GM18868 (cell line): ENCODE measurements around the gene AHNAK.
A peak's percentile ranks its signal among the peaks of the same experiment; 100 is the strongest.
"Not testable (repeated sequence)": the region's sequence is repeated elsewhere in the genome, so short reads cannot be mapped to it uniquely, and the experiment has no call there.

ENCODE experiments used
- ATAC-seq: cut with Tn5 transposase; IDR thresholded peaks from one replicate; pipeline ENCODE4 v1.9.1; 2021; ENCODE audit warnings: mild to moderate bottlenecking, moderate library complexity; ENCODE audit not compliant: unreplicated experiment

The AHNAK gene

DNA sequence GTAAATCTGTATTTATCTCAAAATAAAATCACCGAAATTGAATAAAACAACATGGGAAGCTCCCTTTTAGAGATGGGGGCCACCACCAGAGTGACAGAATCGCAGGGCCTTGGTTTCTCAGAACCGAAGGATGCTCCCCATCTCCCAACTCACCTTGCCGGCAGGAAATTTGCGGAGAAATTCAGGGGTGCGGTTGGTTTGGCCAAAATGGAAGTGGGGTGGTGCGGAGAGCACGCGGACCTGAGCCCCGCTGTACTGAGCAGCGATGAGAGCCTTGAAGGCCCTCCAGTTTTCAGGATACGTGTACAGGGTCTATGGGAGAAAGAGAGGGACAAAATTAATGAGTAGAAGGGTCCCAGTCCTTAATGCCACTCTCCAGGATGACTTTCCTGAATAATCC, 25.8 kb upstream of the AHNAK start:
- no peak for ATAC-seq

DNA sequence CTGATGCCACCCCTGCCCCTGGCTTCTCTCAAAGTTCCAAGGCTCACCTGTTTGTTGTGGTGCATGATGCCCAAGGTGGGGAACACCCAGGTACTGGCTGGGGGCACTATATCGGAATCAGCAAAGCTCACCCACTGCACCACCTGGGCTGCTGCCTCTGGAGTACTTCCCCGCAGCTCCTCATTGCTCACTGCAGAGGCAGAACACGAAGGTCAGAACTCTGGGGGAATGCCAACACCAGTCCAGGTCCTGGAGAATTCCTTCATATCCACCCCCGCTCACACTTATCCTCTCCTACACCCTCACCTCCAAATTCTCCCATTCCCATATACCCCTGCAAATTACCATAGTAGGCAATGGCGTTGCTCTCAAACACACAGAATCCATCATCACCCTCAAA, 24.9 kb upstream of the AHNAK start:
- ATAC-seq: not testable (repeated sequence)

DNA sequence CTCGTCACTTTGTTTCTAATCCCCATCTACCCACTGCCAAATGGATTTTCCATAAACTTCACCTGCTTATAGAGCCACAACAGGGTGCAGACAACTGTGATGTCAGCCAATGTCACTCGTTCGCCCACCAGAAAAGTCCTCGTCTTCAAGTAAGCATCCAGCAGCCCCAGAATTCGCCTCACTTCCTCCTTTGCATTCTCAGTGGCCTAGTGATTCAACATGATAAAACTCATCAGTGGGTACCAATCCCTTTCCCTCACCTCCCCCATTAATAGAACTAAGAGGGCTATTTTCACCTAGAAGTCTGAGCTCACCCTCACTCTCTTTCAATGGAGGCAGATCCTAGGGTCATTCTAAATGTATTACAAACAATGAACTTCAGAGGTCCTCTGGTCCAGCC, 24.3 kb upstream of the AHNAK start:
- not testable (repeated sequence) for ATAC-seq

DNA sequence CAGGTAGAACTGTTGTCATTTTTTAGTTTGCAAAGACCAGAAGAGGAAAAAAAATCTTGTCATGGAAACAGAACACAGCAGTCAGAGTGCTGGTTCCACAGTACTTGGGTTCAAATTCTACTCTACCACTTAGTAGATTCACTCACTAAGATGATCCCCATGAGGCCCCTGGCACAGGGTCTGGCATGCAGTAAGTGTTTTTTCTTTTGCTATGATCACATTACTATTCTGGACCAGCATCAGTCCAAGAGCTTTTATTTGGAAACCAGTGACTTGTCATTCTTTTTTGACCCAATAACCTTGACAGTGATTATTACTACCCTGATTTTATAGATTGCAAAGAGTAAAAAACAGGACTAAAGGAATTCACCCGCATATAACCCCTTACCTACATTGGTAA, 23.0 kb upstream of the AHNAK start:
- ATAC-seq: no peak

DNA sequence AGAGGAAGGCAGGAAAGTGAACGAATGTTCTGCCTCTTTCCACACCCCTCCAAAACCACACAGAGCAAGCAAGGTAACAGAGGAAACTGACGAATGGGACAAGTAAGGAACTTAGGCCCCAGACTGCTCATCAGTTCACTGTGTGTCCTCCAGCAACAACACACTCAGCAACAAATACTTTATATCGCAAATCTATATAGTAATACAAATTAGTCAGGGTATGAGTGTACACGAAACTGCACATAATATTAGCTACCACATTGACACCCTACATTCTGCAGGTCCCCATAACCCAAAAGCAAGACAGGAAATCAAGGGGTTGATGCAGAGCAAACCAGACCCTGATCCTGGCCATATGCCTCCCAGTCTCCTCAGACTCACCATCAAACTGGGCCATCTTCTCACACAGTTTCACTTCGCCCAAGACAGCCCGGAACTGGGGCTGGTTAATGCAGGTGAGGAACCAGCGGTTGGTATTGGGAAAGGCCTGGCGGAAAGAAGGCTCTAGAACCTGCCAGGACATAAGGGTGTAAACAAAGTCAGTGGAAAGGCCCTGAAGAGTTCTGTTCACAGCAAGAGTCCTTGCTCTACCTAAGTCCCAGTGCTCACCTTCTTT, 20.5 kb upstream of the AHNAK start:
- ATAC-seq: no peak

DNA sequence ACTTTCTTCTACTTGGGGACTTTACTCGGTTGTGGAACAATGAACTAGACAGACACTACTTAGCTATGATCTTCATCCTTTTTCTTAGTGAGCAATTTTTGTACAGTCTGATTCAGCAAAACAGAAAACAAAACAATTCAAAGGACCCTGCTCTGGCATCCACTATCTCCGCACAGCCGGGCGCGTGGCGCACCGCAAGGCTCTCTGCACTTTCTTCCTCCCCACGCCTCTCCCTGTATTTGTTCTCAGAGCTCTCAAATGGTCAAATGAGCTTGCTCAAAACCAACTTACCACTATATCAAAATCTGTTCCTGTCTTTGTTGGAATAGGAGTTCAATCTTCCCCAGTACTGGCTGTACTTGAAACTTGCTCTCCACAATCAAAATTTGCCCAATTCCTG, 19.6 kb upstream of the AHNAK start:
- no peak for ATAC-seq

DNA sequence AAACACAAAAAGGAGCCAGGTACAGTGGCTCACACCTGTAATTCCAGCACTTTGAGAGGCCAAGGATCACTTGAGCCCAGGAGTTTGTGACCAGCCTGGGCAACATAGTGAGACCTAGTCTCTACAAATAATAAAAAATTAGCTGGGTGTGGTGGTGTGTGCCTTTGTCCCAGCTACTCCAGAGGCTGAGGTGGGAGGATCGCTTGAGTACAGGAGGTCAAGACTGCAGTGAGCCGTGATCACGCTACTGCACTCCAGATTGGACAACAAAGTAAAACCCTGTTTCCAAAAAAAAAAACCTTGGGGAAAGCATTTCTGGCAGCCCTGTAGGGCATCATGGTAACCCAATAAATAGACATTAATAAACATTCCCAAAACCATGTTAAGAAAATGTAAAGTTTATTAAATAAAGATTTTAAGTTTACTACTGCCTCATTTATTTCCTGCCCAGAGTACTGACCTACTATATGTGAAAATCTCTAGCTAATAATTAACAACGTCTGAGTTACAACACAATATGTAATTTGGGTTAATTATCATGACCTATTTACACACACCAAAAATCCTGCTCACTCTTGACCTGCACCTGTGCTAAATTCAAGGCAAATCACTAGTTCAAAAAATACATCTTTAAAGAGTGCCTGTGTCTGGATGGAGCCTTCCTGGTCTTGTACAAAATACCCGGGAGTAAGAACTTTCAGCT, 18.6 kb upstream of the AHNAK start:
- ATAC-seq: no peak

DNA sequence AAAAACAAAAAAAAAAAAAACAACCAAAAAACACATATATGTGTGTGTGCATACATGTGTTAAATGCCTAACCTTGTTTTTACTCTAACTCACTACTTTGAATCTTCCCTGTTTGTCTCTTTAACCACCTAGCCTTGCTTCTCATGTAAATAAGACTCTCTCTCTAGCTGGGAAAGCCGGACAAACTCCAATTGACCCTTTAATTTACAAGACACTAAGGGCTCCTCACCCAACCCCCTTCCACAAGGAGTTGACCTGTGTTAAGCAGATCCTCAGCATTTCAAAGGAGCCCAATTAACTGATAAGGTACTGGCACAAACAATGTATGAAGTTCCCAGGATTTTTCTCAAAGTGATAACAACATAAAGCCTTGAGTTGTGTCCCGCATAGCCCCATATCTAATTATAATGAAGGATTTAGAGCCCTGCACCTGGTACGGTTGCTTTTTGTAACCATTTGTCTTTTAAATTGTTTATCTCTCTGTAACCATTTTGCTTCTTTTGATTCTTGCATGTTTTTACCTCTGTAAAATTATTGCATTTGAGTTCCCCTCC, 15.1 kb upstream of the AHNAK start:
- ATAC-seq: not testable (repeated sequence)

DNA sequence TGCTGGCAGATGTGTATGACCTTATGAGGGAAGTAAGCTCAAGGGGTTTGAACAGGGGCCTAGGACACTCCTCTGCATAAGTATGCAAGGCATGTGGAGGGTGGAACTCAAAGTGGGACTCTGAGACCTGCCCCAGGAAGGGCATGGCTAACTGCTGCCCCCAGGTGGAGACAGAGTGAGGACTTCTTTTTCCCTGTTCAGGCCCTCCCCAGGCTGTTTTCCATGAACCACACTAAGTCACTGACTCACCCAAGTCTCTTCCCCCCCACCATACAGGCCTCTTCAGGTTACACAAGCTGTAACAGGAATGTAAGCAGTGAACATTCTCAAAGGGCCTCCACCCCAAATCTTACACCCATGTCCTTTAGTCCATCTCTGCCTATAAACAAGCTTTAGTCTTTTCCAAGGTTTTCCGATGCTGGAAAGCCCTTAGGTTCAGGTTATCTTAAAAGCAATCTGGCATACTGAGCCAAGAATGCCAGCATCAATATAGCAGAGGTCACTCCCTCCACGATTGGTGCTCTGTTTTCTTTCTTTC, 14.0 kb upstream of the AHNAK start:
- no peak for ATAC-seq

DNA sequence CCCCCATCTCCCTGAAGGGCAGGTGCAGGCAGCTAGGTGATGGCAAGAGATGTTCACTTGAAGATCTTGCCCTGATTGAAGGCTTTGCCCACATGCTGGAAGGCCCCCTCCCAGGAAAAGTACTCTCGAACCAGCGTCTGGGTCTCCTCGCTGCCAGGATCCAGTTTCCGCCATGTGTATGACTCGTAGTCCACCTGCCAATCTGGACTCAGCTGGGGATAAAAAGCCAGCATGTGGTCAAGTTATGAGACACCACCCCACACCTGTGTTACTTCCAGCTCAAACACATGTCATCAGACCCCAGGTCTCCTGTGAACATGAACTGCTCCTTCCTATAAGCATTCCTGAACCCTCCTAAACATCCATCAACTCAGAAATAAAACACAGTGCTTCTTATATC, 13.0 kb upstream of the AHNAK start:
- ATAC-seq: not testable (repeated sequence)

DNA sequence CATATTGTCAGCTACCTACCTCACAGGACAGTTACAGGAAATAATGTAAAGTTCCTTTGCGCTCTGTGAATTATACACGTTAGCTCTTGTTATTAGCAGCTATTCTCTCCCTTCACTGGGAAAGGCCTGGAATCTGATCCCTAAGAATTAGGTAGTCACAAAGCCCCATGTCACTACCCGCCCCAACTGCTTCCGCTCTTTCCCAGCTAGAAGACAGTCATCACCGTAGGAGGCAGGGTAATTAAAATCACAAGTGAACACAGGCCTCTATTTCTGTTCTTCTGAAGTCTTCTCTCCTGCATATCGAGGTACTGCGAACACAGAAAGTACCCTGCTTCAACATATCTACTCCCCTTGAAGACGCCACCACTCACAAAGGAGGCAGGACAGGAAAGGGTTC, 12.6 kb upstream of the AHNAK start:
- no peak for ATAC-seq

DNA sequence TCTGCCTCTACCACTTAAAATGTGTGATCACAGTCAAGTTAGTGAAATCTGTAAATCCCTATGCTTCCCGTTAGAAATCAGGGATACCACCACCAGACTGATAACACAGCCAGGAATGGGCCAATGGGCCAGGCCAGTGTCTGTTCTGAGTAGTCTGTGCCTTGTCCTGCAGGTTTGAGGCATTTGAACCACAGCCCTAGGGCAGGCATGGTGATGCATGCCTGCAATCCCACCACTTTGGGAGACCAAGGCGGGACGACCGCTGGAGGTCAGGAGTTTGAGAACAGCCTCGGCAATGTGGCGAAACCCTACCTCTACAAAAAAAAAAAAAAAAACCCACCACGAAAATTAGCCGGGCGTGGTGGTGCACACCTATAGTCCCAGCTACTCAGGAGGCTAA, 12.1 kb upstream of the AHNAK start:
- no peak for ATAC-seq

DNA sequence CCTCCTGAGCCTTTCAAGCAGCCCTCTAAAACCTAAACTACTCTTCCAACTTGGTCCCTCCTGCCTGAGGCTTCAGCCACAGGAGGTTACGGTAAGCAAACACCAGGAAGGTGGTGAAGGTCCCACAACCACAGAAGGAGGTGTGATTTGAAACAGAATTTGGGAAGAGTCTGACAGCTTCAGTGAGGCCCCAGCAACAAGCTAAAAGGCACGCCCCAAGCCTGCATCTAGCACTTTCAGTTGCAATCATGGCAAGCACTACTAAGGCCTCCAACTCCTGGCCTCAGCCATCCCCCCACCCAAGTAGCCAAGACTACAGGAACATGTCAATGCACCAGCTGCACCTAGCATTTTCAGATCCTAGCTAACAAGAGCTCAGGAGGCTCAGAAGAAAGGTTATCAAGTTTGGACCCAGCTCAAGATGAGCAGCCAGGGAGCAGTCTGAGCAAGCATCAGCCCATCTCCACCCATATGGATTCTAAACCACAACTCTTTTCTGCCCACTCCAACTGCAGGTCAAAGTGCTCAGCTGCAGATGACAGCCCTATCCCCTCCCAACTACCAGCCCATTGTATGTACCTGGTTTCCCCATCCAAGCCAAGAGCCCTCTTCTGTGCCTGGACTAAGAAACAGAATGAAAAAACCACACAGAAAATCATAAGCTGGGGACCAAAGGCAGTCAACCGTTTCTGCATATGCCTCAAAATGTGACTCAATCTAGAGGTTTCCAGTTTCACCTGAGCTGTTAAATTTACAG, 10.4 kb upstream of the AHNAK start:
- ATAC-seq: no peak

DNA sequence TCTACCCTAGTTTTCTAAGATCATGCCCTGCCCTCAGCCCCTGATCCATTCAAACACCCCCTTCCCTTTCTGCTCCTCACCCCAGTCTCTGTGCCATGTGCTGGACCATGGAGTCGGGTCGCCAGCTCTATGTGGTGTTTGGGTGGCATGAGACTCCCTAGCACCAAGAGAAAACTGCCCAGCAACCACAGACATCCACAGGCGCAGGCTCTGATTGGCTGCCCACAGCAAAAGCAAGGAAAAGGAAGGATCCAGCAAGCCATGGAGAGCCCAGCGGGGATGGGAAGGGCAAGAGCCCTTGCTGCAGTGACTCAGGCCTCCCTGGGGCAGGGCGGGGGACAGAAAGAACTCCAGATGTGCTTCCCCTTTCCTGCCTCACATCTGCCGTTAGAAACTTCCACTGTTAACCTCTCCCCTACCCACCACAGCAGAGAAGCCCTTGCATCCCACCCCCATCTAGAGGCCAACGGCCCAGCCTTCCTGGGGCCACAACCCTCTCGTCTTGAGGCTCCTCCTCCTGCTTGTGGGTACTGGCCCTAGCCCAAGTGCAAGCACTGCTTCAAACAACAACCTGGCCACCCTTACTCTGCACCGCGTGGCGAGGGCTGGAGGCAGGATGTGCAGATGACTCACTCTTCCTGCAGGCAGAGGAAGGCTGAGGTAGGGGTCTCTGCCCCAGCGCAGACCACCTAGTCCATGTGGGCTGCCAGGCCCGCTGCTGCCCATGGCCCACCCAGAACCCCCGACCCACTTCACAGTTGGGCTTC, 9.7 kb upstream of the AHNAK start:
- ATAC-seq: peak; percentile 39

DNA sequence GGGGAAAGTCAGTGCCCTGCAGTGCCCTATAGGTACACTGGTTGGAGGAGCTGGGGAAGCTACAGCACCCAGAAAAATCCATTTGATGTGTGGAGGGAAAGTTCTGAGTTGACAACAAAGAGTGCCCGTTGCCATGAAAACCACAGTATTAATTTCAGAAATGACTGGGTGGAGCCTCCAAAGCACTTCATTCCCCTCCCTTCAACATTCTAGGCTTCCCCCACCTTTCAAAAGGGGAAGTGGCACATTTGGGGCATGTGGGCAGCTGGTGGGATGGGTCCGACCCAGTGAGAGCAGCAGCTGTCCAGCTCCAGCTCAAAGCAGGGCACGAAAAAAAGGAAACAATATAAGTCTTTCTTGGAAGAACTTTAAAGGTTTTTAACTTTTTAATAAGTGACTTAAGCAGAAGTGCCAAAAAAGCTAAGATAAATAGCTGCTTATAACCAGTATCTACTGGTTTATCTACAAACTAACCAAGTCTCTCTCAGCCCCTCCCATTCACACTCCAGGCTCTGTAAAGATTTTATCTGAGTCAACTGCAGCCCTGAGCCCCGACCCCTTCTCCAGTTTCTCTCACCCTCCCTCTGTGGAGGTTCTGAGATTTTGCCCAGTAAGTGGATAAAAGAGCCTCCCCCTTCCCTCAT, 9.0 kb upstream of the AHNAK start:
- ATAC-seq: peak; percentile 52

DNA sequence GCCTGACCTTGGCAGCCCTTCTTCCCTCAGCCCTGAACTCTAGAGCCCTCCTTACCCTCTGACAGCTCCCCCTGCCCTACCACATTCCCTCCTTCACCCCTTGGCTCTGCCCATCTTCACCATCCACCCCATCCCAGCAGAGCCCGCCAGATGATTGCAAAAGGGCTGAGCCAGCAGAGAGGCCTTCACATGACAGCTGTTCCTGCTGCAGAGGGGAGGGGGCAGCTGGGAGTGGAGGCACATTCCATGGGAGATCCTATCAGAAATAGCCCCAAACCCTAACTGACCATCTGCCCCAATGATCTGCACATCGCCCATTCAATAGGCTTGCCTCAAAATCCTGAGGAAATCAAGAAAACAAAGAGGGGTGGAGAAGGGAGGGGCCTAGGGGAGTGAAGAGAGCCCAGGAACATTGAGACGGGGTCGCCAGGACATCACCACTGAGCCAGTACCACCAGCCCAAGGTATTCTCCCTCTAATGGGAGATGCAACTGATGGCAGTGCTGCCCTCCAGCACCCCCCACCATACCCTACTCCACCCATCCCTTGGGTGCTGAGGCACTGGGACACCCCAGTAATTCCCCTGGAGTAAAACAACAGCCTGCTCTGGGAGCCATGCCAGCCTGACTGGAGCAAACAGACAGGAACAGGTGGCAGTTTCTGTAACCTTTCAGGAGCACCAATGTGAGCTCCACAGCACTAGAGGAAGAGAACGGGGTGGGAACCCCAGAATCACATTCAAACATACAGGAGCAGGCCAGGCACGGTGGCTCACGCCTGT, 8.0 kb upstream of the AHNAK start:
- no peak for ATAC-seq

DNA sequence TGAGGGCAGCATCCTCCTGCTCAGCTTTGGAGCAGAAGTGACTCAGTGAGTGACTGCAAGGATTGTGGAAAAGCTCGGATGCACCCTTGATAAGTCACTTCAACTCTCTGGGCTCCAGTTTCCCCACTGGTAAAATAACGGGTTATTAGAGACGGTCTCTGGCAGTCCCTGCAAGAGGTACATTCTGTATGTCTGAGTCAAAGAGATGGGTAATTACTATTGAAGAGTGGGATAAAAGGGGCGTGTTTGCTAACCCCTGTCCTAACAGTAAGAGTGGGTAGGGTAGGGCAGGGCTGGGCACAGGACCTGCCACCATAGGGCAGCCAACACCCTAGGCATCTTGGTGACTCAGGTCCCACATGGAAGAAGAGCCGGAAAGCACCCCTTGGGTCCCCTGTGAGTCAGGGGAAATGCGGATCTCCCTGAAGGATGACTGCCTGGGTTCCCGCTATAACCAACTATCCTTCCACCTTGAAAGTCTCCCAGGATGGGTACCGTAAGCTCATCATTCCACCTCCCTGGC, 7.3 kb upstream of the AHNAK start:
- no peak for ATAC-seq

DNA sequence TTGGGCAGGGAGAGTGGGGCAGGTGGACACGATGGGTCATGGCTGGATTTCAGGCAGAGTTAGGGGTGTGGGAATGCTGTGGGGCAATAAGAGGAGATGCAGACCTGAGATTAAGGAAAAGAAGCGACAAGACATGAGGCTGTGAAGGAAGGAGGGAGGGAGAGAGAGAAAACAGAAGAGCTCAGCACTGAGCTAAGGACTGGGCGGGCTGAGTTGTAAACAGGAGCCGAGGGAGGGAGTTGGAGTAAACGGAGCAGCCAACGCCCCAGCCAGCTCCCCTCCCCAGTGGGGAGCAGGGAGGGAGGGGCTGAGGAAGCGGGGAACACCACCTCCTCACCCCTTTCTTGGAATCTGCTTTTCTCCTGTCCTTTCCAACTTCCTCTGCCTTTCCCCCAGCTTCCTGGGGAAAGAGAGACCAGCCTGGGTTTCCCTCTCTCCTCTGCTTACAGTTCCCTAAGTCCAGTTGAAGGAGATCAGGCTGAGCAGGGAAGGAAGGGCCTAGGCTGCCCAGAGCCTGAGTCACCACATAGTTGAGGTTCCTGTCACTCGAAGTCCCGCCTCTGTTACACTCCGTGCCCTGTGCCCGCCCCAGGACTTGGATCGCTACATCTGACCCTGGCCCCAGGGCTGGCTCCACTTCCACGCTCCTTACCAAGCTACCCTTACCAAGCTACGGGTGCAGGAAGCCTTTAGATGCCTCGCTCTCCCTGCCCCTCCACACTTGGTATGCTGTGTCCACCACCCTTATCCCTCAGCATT, 6.7 kb upstream of the AHNAK start:
- no peak for ATAC-seq
